ENCODE measurements around the gene MAP4. TPM values are rescaled to one million over a fixed set of nuclear protein-coding genes. Genes with fewer than 3 reads are reported as not detected.
"Not testable (repeated sequence)": the region's sequence is repeated elsewhere in the genome, so short reads cannot be mapped to it uniquely, and the experiment has no call there.

The MAP4 gene
- total RNA-seq, 1 experiment from 2014 or later = 55.2 TPM

GRCh38 chr3:48022178-48022577 is 6.0 kb upstream of the MAP4 start:
- DNase-seq (ENCODE audit: low spot score) = no peak
- in situ Hi-C loops (cut with HindIII; ENCODE audit: low sequenced_read_pairs) = no loop called here

GRCh38 chr3:48018841-48019240 is 2.6 kb upstream of the MAP4 start:
- DNase-seq (ENCODE audit: low spot score) = no peak
- in situ Hi-C loops (cut with HindIII; ENCODE audit: low sequenced_read_pairs) = no loop called here

GRCh38 chr3:48015431-48016180 is 610 bp downstream of the MAP4 start:
- in situ Hi-C loops (cut with HindIII; ENCODE audit: low sequenced_read_pairs) = no loop called here
- peak; percentile 28 for DNase-seq (ENCODE audit: low spot score)

- no peak for DNase-seq (ENCODE audit: low spot score)
- in situ Hi-C loops (cut with HindIII; ENCODE audit: low sequenced_read_pairs) = no loop called here
Observed at GRCh38 chr3:48014358-48014757, 1.9 kb downstream of the MAP4 start.

- peak; percentile 78 for DNase-seq (ENCODE audit: low spot score)
- in situ Hi-C loops (cut with HindIII; ENCODE audit: low sequenced_read_pairs) = no loop called here
Observed at GRCh38 chr3:48013288-48013980, 2.8 kb downstream of the MAP4 start.

- no peak for DNase-seq (ENCODE audit: low spot score)
- in situ Hi-C loops (cut with HindIII; ENCODE audit: low sequenced_read_pairs) = no loop called here
Observed at GRCh38 chr3:48012659-48013058, 3.6 kb downstream of the MAP4 start.

GRCh38 chr3:48008066-48008465 is 8.2 kb downstream of the MAP4 start:
- in situ Hi-C loops (cut with HindIII; ENCODE audit: low sequenced_read_pairs); DNase-seq (ENCODE audit: low spot score): not testable (repeated sequence)

- DNase-seq (ENCODE audit: low spot score) = peak; percentile 82
- in situ Hi-C loops (cut with HindIII; ENCODE audit: low sequenced_read_pairs) = not testable (repeated sequence)
Observed at GRCh38 chr3:48007361-48007760, 8.9 kb downstream of the MAP4 start.

GRCh38 chr3:48006794-48007193 is 9.4 kb downstream of the MAP4 start:
- in situ Hi-C loops (cut with HindIII; ENCODE audit: low sequenced_read_pairs); DNase-seq (ENCODE audit: low spot score): not testable (repeated sequence)

GRCh38 chr3:48004694-48005093 is 11.5 kb downstream of the MAP4 start:
- in situ Hi-C loops (cut with HindIII; ENCODE audit: low sequenced_read_pairs) = no loop called here
- DNase-seq (ENCODE audit: low spot score) = no peak

- in situ Hi-C loops (cut with HindIII; ENCODE audit: low sequenced_read_pairs) = no loop called here
- DNase-seq (ENCODE audit: low spot score) = no peak
Observed at GRCh38 chr3:48002787-48003186, 13.4 kb downstream of the MAP4 start.

- no peak for DNase-seq (ENCODE audit: low spot score)
- in situ Hi-C loops (cut with HindIII; ENCODE audit: low sequenced_read_pairs) = no loop called here
Observed at GRCh38 chr3:48001991-48002390, 14.2 kb downstream of the MAP4 start.

GRCh38 chr3:48000212-48000611 is 16.0 kb downstream of the MAP4 start:
- in situ Hi-C loops (cut with HindIII; ENCODE audit: low sequenced_read_pairs) = no loop called here
- no peak for DNase-seq (ENCODE audit: low spot score)

GRCh38 chr3:47996440-47996839 is 19.8 kb downstream of the MAP4 start:
- DNase-seq (ENCODE audit: low spot score) = peak; percentile 28
- in situ Hi-C loops (cut with HindIII; ENCODE audit: low sequenced_read_pairs) = loop anchor here (25.0 kb wide), 1 partner anchor 166 kb away; no protein-coding TSS in a partner anchor

- in situ Hi-C loops (cut with HindIII; ENCODE audit: low sequenced_read_pairs) = loop anchor here (25.0 kb wide), 1 partner anchor 168 kb away; no protein-coding TSS in a partner anchor
- DNase-seq (ENCODE audit: low spot score) = no peak
Observed at GRCh38 chr3:47994180-47994579, 22.0 kb downstream of the MAP4 start.

GRCh38 chr3:47991341-47991740 is 24.9 kb downstream of the MAP4 start:
- in situ Hi-C loops (cut with HindIII; ENCODE audit: low sequenced_read_pairs) = loop anchor here (25.0 kb wide), 1 partner anchor 171 kb away; no protein-coding TSS in a partner anchor
- no peak for DNase-seq (ENCODE audit: low spot score)

- DNase-seq (ENCODE audit: low spot score) = peak; percentile 96
- in situ Hi-C loops (cut with HindIII; ENCODE audit: low sequenced_read_pairs) = loop anchor here (25.0 kb wide), 1 partner anchor 172 kb away; no protein-coding TSS in a partner anchor
Observed at GRCh38 chr3:47989981-47990440, 26.2 kb downstream of the MAP4 start.

- in situ Hi-C loops (cut with HindIII; ENCODE audit: low sequenced_read_pairs) = loop anchor here (25.0 kb wide), 1 partner anchor 177 kb away; no protein-coding TSS in a partner anchor
- no peak for DNase-seq (ENCODE audit: low spot score)
Observed at GRCh38 chr3:47985381-47985780, 30.8 kb downstream of the MAP4 start.

GRCh38 chr3:47984075-47984728 is 32.0 kb downstream of the MAP4 start:
- in situ Hi-C loops (cut with HindIII; ENCODE audit: low sequenced_read_pairs) = loop anchor here (5.0 to 25.0 kb wide), 2 partner anchors 82 to 178 kb away; no protein-coding TSS in a partner anchor

GRCh38 chr3:47980795-47981194 is 35.4 kb downstream of the MAP4 start:
- no peak for DNase-seq (ENCODE audit: low spot score)
- in situ Hi-C loops (cut with HindIII; ENCODE audit: low sequenced_read_pairs) = loop anchor here (5.0 to 25.0 kb wide), 2 partner anchors 78 to 182 kb away; no protein-coding TSS in a partner anchor

More at GRCh38 chr3:47984075-47984728, 32.0 kb downstream of the MAP4 start:
- DNase-seq (ENCODE audit: low spot score) = no peak
